ENCODE measurements around the gene ANKRD22. TPM values are rescaled to one million over a fixed set of nuclear protein-coding genes. Genes with fewer than 3 reads are reported as not detected.

The ANKRD22 gene
- total and polyA plus RNA-seq, 2 of the 8 experiments (the other 6 are each of a cell fraction or from before 2014, with no cell fraction given): 0.68 TPM; not detected in 1

DNA sequence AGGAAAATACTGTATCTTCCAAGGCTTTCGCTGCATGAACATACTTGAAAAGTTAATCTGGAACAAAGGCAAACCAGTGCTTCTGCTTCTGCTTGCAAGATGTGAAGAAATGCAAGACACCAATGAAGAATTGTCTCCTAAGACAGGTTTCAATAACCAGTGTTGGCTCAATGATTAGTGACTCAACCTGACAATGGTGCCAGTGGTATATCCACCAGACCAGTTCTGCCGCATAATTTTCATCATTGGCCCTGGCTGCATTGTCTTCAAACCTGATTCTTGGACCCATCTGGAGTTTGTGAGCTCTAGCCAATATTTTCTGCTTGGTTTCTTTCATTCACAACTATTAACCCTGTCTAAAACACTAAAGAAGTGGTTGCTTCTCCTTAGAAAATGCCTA lies 14.8 kb upstream of the ANKRD22 start:
- Histone ChIP-seq H3K36me3 (ENCODE audit: control insufficient read depth in 2 of 4, insufficient read depth in 4 of 4, low read length in 3 of 4) (no peaks in the 10 kb centered on the region), H2AK5ac (ENCODE audit: low read depth, low read length) (no peak overlapping the region), H3K23me2 (ENCODE audit: low read depth, low read length) (no peaks in the 10 kb centered on the region), H3K79me2 (ENCODE audit: control insufficient read depth in 1 of 2, insufficient read depth in 2 of 2, low read length in 2 of 2) (no peaks in the 10 kb centered on the region), H4K91ac (replicated peaks; ENCODE audit: insufficient read length, low read length) (no peak overlapping the region), H3K79me1 (ENCODE audit: low read depth, low read length) (no peaks in the 10 kb centered on the region), H2AFZ (ENCODE audit: low read length) (no peak overlapping the region), H2BK12ac (ENCODE audit: low read depth, low read length) (no peak overlapping the region), H3K9me3 (ENCODE audit: insufficient read depth in 2 of 2, low read depth in 1 of 2, low read length in 1 of 2) (no peaks in the 10 kb centered on the region), H4K8ac (ENCODE audit: extremely low read depth, insufficient read depth, low read length) (no peak overlapping the region), H3K4me3 (ENCODE audit: extremely low read depth in 1 of 4, insufficient read depth in 2 of 4, low read depth in 3 of 4, low read length in 4 of 4) (no peak overlapping the region), H3K4me1 (replicated peaks in 1 of 4; ENCODE audit: control insufficient read depth in 3 of 4, insufficient read depth in 4 of 4, low read length in 3 of 4) (no peaks in the 10 kb centered on the region), H3K14ac (ENCODE audit: insufficient read length) (no peak overlapping the region), H2BK5ac (ENCODE audit: low read depth, low read length) (no peak overlapping the region), H3K23ac (ENCODE audit: insufficient read length) (no peak overlapping the region), H3K56ac (replicated peaks; ENCODE audit: insufficient read length, low read depth, low read length) (no peak overlapping the region), H3K27me3 (replicated peaks in 1 of 4; ENCODE audit: control insufficient read depth in 3 of 4, extremely low read depth in 1 of 4, insufficient read depth in 3 of 4, low read length in 3 of 4) (no peaks in the 10 kb centered on the region), H2BK15ac (ENCODE audit: low read length) (no peak overlapping the region), H2BK20ac (ENCODE audit: low read length) (no peak overlapping the region), H3K4me2 (ENCODE audit: insufficient read depth in 1 of 2, low read depth in 2 of 2, low read length in 2 of 2) (no peak overlapping the region), H3K27ac (ENCODE audit: low read depth, low read length) (no peak overlapping the region), H4K5ac (ENCODE audit: insufficient read length, low read depth, low read length) (no peak overlapping the region), H4K20me1 (replicated peaks in 1 of 2; ENCODE audit: control insufficient read depth in 1 of 2, insufficient read depth in 2 of 2, low read length in 2 of 2) (no peaks in the 10 kb centered on the region), H2BK120ac (replicated peaks; ENCODE audit: low read depth, low read length) (no peak overlapping the region), H3K18ac (ENCODE audit: extremely low read depth, low read length) (no peak overlapping the region), H3K9ac (replicated peaks in 1 of 4; ENCODE audit: extremely low read depth in 1 of 4, low read depth in 3 of 4, low read length in 3 of 4) (no peak overlapping the region), H3K4ac (replicated peaks; ENCODE audit: insufficient read length, low read depth, low read length) (no peak overlapping the region)
- ChIA-PET POLR2A (ENCODE audit: partially characterized antibody) (no interaction called here), CTCF (ENCODE audit: partially characterized antibody) (no interaction called here)
- WGBS, 2 experiments (ENCODE audit: extremely low coverage in 1 of 2, insufficient coverage in 1 of 2, insufficient read length in 1 of 2, insufficient replicate concordance in 2 of 2, low coverage in 1 of 2, low lambda C conversion rate in 2 of 2, missing lambda C conversion rate in 1 of 2): 95% methylated on average over 2 of the region's 2 CpGs; no CpG with 5 or more reads in 1 of the 2 experiments
- DNase-seq (ENCODE audit: low read depth in 1 of 2, low spot score in 2 of 2): no peak
- no peak for FAIRE-seq
- no peak for TF ChIP-seq CHD1 (IDR thresholded peaks at IDR 0.05; ENCODE audit: low read depth, low read length)
- TF ChIP-seq, protein P1, sequence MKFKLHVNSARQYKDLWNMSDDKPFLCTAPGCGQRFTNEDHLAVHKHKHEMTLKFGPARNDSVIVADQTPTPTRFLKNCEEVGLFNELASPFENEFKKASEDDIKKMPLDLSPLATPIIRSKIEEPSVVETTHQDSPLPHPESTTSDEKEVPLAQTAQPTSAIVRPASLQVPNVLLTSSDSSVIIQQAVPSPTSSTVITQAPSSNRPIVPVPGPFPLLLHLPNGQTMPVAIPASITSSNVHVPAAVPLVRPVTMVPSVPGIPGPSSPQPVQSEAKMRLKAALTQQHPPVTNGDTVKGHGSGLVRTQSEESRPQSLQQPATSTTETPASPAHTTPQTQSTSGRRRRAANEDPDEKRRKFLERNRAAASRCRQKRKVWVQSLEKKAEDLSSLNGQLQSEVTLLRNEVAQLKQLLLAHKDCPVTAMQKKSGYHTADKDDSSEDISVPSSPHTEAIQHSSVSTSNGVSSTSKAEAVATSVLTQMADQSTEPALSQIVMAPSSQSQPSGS (IDR thresholded peaks at IDR 0.05; ENCODE audit: low read length): no peak
- TF ChIP-seq, protein P2, sequence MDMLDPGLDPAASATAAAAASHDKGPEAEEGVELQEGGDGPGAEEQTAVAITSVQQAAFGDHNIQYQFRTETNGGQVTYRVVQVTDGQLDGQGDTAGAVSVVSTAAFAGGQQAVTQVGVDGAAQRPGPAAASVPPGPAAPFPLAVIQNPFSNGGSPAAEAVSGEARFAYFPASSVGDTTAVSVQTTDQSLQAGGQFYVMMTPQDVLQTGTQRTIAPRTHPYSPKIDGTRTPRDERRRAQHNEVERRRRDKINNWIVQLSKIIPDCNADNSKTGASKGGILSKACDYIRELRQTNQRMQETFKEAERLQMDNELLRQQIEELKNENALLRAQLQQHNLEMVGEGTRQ (IDR thresholded peaks at IDR 0.05; ENCODE audit: low read length): no peak
- TF ChIP-seq, protein P3, sequence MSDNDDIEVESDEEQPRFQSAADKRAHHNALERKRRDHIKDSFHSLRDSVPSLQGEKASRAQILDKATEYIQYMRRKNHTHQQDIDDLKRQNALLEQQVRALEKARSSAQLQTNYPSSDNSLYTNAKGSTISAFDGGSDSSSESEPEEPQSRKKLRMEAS (IDR thresholded peaks at IDR 0.05): no peak
- no peak for TF ChIP-seq KDM4A (IDR thresholded peaks at IDR 0.05; ENCODE audit: low read depth, low read length, severe bottlenecking)
- TF ChIP-seq TAF1 (IDR thresholded peaks at IDR 0.05; ENCODE audit: low read depth, low read length): no peak
- TF ChIP-seq, protein P4, sequence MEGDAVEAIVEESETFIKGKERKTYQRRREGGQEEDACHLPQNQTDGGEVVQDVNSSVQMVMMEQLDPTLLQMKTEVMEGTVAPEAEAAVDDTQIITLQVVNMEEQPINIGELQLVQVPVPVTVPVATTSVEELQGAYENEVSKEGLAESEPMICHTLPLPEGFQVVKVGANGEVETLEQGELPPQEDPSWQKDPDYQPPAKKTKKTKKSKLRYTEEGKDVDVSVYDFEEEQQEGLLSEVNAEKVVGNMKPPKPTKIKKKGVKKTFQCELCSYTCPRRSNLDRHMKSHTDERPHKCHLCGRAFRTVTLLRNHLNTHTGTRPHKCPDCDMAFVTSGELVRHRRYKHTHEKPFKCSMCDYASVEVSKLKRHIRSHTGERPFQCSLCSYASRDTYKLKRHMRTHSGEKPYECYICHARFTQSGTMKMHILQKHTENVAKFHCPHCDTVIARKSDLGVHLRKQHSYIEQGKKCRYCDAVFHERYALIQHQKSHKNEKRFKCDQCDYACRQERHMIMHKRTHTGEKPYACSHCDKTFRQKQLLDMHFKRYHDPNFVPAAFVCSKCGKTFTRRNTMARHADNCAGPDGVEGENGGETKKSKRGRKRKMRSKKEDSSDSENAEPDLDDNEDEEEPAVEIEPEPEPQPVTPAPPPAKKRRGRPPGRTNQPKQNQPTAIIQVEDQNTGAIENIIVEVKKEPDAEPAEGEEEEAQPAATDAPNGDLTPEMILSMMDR (IDR thresholded peaks at IDR 0.05; ENCODE audit: control extremely low read depth in 1 of 3, insufficient read depth in 1 of 3, low read depth in 1 of 3, low read length in 3 of 3): no peak
- TF ChIP-seq, protein P5, sequence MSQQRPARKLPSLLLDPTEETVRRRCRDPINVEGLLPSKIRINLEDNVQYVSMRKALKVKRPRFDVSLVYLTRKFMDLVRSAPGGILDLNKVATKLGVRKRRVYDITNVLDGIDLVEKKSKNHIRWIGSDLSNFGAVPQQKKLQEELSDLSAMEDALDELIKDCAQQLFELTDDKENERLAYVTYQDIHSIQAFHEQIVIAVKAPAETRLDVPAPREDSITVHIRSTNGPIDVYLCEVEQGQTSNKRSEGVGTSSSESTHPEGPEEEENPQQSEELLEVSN (IDR thresholded peaks at IDR 0.05): no peak
